ENCODE data around the gene CSHL1.

Gene CSHL1

DNA sequence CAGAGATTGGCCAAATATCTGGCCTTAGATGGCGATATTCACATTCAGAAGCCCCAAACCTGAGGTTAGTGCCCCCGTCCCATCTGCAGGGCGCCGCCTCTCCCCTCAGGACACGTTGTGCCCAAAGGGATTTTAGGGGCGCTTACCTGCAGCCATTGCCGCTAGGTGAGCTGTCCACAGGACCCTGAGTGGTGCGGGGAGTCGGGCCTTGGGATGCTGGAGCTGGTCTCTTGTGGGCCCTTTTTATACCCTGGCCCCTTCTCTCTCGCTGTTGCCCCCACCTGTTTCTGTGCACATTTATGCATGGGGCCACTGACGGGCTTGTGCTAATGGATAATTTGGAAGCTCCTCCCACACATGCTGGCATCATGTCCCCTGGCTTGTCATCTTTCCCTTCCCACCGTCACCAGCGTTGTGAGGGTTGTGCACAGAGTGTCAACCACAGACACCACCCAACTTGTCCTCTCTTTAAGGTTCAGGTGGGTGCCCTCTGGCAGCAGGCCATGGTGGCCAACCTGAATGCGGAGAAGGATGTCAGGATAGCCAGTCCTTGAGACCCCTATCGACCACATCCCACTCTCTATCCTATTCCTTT, at the start of gene CSHL1:
Gene CSHL1, minus strand, starts transcription at position 218 of the 595 bp plus-strand sequence. Its CDS starts 62 bp downstream, at position 156.
- no peak within 1 kb of the TSS for H3K27ac Mint-ChIP-seq
- no peaks in the 10 kb centered on the region for H3K27me3 Mint-ChIP-seq
- no peaks in the 10 kb centered on the region for H3K9me3 Mint-ChIP-seq
- no peak within 1 kb of the TSS for H3K4me3 Mint-ChIP-seq
- peaks cover 4% of the 10 kb centered on the region for H3K4me1 Mint-ChIP-seq (ENCODE audit: low read depth)
- no peaks in the 10 kb centered on the region for H3K36me3 Mint-ChIP-seq (ENCODE audit: low read depth)

DNA sequence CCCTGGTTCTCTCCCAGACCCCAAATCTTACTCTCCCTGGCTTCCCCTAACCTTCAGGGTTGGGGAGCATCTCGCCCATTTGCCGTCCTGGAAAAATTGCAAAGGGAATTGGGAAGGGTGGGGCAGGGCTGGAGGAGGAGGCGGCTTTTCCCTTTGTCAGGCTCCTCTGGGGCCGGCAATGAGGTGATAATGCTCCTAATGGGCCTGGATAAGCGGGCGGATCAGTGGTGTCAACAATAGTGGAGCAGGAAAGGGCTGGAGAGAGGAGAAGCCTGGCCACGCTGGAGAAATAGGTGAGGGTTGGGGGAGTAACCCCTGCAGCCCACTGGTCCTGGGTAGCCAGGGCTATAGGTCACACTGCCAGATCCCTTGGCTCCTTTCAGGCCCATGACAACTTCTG, 49.4 kb upstream of the CSHL1 start:
- H3K27me3 Mint-ChIP-seq: no peaks in the 10 kb centered on the region
- H3K4me3 Mint-ChIP-seq: no peak overlapping the region
- H3K36me3 Mint-ChIP-seq (ENCODE audit: low read depth): no peaks in the 10 kb centered on the region
- no peak overlapping the region for H3K27ac Mint-ChIP-seq
- H3K9me3 Mint-ChIP-seq: no peaks in the 10 kb centered on the region
- H3K4me1 Mint-ChIP-seq (ENCODE audit: low read depth): peaks cover 3% of the 10 kb centered on the region

DNA sequence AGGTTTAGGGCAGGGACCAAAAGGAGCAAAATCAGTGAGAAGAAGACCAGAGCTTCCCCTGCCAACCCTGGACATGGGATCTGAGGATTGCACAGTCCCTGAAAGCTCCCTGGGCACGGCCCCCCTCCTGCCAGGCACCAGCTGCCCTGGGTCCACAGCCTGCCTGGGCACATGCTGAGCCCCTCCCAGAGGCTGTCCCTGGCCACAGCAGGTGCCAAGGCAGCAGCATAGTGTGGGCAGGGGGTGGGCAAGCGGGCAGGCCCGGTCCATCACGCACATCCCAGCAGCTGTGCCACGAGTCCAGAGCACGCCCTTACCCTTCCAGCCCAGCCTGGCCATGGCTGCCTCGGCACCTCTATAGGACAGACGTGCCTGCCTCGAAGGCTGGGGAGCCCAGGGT, 48.9 kb upstream of the CSHL1 start:
- Mint-ChIP-seq H3K9me3 (no peaks in the 10 kb centered on the region), H3K27ac (no peak overlapping the region), H3K4me3 (no peak overlapping the region), H3K4me1 (ENCODE audit: low read depth) (peaks cover 6% of the 10 kb centered on the region), H3K27me3 (no peaks in the 10 kb centered on the region), H3K36me3 (ENCODE audit: low read depth) (no peaks in the 10 kb centered on the region)

DNA sequence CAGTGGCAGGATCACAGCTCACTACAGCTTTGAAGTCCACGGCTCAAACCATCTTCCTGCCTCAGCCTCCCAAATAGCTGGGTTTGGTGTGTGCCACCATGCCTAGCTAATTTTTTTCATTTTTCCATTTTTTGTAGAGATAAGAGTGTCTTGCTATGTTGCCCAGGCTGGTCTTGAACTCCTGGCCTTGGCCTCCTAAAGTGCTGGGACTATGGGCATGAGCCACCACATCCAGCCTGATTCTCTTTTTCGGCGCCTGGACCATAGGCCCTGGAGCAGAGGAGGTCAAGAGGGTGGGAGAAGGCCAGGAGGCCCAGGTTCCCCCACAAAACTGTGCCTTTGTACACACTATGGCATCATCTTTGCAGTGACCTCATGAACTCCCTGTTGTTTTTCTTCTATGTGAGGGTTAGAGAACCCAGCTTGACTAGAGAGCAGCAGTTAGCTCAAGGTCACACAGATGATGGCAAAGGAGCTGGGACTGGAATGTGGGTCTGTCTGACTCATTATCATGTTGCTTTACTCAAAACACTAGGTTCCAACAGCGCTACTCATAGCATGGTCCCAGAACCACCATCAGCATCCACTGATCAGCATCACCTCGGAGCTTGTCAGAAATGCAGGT, 45.4 kb upstream of the CSHL1 start:
- Mint-ChIP-seq H3K27me3 (no peaks in the 10 kb centered on the region), H3K9me3 (no peaks in the 10 kb centered on the region), H3K4me3 (no peak overlapping the region), H3K4me1 (ENCODE audit: low read depth) (peaks cover 24% of the 10 kb centered on the region), H3K36me3 (ENCODE audit: low read depth) (no peaks in the 10 kb centered on the region), H3K27ac (no peak overlapping the region)

DNA sequence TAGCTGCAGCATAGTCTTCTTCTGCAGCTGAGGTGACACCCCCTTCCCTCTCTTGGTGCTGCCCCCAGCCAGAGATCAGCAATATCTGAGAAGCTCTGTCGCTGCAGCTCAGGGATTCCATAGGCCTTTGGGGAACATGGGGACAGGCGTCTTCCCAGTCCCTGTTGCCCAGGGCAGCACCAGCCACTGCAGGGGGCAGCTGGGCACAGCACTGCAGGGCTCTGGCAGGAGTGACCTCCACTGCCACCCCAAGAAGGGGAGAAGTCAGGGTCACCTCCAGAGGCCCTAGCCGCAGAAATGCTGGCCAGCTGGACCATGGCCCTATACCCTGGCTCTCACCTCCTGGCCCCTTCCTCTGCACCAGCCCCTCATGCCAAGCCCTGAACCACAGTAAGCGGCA, 44.7 kb upstream of the CSHL1 start:
- Mint-ChIP-seq H3K4me1 (ENCODE audit: low read depth) (peaks cover 23% of the 10 kb centered on the region), H3K9me3 (no peaks in the 10 kb centered on the region), H3K27ac (no peak overlapping the region), H3K4me3 (no peak overlapping the region), H3K27me3 (no peaks in the 10 kb centered on the region), H3K36me3 (ENCODE audit: low read depth) (no peaks in the 10 kb centered on the region)

DNA sequence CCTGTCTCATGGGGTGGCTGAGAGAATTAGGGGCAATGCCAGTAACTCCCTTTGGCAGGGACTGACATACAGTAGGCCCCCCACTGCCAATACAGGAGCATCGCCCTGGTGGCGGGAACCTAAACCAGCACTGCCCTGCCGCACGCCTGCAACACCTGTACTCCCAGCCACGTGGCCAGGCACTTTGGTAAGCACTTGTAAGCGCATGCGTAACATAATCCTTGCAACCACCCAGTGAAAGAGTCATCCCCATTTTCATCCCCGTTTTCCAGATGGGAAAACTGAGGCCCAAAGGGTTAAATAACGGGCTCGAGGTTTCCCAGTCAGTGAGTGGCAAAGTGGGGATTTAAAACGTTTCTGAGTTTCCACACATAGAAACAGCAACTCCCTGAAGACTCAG, 44.2 kb upstream of the CSHL1 start:
- H3K36me3 Mint-ChIP-seq (ENCODE audit: low read depth): no peaks in the 10 kb centered on the region
- no peak overlapping the region for H3K4me3 Mint-ChIP-seq
- peaks cover 23% of the 10 kb centered on the region for H3K4me1 Mint-ChIP-seq (ENCODE audit: low read depth)
- no peak overlapping the region for H3K27ac Mint-ChIP-seq
- no peaks in the 10 kb centered on the region for H3K9me3 Mint-ChIP-seq
- no peaks in the 10 kb centered on the region for H3K27me3 Mint-ChIP-seq

DNA sequence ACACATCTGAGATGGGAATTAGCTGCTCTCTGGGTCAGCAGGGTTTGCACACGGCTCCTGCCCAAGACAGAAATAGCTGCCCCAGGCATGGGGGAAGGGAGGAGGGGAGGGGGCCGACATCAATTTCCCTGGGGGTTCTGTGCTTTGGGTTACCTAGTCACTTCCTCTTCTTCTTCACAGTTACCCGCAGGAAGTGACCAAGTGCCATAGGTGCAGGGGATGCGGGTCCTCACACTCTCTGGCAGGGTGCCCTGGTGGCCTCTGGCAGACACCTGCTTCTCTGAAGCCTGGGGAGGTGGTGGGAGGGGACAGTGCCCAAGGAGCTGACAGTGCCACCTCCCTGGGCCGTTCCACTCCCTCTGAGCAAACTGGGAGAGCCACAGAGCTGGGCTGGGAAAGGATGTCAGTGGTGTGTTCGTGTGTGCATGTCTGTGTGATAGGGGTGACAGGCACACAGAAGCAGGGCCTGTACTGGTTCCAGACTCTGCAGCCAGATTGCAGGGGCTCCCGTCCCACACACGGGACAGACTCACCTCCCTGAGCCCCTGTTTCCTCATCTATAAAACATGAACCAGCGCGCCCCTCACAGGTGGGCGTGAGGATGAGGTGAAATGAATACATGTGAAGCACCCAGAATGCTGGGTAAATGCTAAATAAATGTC, 43.5 kb upstream of the CSHL1 start:
- H3K4me1 Mint-ChIP-seq (ENCODE audit: low read depth): peaks cover 23% of the 10 kb centered on the region
- no peak overlapping the region for H3K4me3 Mint-ChIP-seq

DNA sequence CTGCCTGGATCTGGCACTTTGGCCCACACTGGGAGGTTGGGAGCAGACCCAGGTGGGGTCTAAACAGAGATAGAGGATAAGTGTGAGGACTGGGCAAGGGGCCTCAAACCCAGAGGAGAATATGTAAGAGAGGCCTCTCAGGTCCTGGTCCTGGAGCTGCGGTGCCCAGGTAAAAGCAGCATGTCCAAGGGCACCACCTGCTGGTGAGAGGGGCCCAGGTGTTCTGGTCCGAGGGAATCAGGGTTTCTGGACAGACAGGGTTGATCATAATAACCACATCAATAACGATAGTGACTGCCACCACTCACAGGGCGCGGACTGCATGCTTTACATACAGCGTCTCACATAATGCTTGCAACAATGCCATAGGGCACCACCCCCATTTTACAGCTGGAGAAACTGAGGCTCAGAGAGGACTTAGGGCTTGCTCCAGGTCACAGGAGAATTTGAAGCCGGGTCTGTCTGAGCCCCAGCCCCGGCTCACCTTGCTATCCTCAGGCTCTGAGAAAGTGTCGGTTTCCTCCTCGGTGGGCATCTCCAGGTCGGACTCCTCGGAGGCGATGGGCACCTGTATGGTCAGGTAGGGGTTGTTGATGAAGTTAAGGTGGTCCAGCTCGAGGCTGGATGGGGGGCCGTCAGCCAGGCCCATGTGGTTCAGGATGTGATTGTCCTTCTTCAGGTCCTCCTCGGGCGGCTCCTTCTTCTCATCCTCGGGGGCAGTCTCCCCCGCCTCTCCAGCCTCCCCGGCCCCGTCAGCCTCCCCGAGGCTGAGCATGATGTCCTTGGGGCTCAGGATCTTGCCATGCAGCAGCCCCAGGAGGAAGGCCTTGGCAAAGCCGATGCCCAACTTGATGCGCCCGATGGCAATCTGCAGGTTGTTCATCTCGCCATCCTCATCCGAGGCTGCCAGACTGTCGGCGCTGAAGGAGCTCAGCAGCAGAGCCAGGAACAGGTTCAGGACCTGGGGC, 40.2 kb upstream of the CSHL1 start:
- no peaks in the 10 kb centered on the region for H3K9me3 Mint-ChIP-seq

More for the DNA sequence above, 43.5 kb upstream of the CSHL1 start:
- Mint-ChIP-seq H3K27ac (peak overlapping the region; percentile 50), H3K9me3 (no peaks in the 10 kb centered on the region), H3K36me3 (ENCODE audit: low read depth) (no peaks in the 10 kb centered on the region), H3K27me3 (no peaks in the 10 kb centered on the region)

DNA sequence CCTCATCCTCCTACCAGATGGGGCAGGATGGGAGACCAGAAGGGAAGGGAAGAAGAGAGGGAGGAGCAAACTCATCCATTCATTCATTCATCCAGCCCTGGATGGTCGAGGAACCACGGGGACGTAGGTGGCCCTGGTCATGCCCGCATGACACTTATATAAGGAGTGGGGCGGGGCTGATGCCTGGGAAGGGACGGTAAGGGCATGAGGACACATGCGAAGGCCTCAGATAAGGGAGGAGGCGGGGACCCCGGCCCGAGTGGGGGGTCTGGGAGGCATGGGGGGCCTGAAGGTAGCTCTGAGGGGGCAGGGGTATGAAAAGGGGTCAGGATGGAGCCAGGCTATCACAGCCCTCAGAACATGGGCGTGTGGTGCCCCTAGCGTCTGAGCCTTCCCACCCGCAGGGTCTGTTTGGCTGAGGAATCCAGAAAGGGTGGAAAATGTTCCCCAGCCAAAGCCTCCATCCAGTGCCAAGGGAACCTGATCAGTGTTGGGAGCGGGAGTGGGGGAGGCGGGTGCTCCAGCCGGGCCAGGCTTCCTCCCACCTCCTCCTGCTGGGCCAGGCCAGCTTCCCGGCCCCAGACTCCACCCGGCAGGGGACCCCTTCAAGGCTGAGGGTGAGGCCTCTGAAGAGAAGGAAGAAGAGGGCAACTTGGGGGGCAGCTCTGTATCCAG, 38.7 kb upstream of the CSHL1 start:
- Mint-ChIP-seq H3K27me3 (no peaks in the 10 kb centered on the region), H3K36me3 (ENCODE audit: low read depth) (no peaks in the 10 kb centered on the region), H3K4me1 (ENCODE audit: low read depth) (peaks cover 36% of the 10 kb centered on the region), H3K27ac (no peak overlapping the region), H3K9me3 (no peaks in the 10 kb centered on the region), H3K4me3 (no peak overlapping the region)

More for the DNA sequence above, 40.2 kb upstream of the CSHL1 start:
- H3K4me1 Mint-ChIP-seq (ENCODE audit: low read depth): peaks cover 29% of the 10 kb centered on the region
- H3K36me3 Mint-ChIP-seq (ENCODE audit: low read depth): no peaks in the 10 kb centered on the region
- H3K27me3 Mint-ChIP-seq: no peaks in the 10 kb centered on the region
- no peak overlapping the region for H3K4me3 Mint-ChIP-seq
- H3K27ac Mint-ChIP-seq: no peak overlapping the region

DNA sequence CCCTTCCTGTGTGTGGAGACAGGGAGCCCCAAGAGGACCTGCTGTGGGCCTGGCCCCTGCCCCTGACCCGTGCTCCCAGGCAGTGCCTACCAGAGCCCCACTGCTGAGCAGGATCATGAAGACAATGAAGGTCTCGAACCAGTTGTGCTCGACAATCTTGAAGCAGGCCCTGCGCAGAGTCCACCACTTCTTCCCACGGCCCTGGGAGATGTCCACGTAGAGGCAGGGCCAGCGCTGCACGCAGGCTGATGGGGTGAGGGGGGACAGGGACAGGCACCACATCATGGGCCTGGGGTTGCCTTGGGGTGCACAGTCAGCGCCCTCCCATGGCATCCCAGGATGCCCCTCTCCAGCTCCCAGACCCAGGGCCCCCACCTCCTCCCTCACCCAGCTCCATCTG, 37.5 kb upstream of the CSHL1 start:
- Mint-ChIP-seq H3K4me1 (ENCODE audit: low read depth) (peaks cover 25% of the 10 kb centered on the region), H3K27me3 (no peaks in the 10 kb centered on the region), H3K36me3 (ENCODE audit: low read depth) (no peaks in the 10 kb centered on the region), H3K27ac (no peak overlapping the region), H3K4me3 (no peak overlapping the region), H3K9me3 (no peaks in the 10 kb centered on the region)

DNA sequence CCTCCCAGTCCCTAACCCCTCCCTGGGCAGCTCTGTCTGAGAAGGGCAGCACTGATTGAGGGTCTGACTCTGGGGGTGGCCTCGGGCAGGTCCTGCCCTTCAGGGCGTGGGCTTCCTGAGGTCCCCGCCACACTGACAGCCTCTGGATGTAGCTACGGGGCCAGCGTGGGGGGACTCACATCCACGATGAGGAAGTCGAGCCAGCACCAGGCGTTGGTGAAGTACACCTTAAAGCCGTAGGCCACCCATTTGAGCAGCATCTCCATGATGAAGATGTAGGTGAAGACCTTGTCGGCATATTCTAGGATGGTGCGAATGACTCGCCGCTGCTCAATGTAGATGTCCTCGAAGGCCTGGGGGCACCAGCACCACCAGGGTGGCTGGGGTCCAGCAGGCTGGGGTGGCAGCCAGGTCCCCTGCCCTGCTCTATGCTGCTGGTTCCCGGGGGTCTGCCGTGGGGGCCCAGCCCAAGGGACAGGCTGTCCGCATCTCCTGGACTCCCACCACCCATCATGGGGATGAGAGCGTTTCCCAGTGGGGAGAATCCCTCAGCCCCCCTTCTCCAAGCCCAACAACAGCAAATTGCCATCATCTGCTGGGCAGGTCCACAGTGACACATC, 36.8 kb upstream of the CSHL1 start:
- Mint-ChIP-seq H3K9me3 (no peaks in the 10 kb centered on the region), H3K27ac (no peak overlapping the region), H3K27me3 (no peaks in the 10 kb centered on the region), H3K36me3 (ENCODE audit: low read depth) (no peaks in the 10 kb centered on the region), H3K4me3 (no peak overlapping the region), H3K4me1 (ENCODE audit: low read depth) (peaks cover 23% of the 10 kb centered on the region)

DNA sequence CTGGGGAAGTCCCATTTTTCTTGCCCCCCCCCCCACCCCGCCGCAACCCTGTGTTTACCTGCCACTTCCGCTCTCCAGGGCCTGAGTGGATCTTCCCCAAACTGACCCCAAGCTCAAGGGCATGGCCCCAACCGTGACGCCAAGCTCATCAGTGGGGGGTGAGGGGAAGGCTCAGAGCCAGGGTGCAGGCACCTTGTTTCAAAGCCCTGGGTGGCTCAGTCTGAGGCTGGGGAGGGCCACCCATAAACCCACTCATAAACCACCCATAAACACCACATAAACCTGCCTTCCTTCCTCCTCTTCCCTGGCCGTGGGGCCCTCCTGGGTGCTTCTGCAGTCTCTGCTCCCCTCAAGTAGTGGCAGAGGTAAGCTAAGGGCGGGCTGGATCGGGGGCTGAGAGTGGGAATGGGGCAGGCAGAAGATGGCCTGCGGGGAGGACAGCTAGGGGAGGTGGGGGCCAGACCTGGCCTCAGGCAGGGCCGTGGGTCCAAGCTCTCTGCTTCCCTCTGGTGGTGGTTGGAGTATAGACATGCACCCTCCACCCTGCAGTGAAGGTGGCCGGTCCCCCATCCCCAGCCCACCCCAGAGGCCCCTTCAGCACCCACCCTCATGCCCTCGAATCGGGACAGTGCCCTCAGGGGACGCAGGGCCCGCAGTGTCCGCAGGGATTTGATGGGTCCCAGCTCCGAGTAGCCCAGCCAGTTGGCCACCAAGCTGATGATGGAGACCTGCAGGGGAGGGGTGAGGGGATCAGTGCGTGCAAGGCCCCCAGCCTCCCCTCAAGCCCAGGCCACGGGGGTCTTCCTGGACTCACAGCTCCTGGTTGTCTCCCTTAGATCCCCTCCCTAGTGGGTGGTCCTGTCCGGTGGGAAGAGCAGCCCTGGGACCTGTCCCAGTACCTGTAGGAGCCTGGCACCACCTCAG, 35.6 kb upstream of the CSHL1 start:
- Mint-ChIP-seq H3K27me3 (no peaks in the 10 kb centered on the region), H3K27ac (peak overlapping the region; percentile 71), H3K4me3 (no peak overlapping the region)

DNA sequence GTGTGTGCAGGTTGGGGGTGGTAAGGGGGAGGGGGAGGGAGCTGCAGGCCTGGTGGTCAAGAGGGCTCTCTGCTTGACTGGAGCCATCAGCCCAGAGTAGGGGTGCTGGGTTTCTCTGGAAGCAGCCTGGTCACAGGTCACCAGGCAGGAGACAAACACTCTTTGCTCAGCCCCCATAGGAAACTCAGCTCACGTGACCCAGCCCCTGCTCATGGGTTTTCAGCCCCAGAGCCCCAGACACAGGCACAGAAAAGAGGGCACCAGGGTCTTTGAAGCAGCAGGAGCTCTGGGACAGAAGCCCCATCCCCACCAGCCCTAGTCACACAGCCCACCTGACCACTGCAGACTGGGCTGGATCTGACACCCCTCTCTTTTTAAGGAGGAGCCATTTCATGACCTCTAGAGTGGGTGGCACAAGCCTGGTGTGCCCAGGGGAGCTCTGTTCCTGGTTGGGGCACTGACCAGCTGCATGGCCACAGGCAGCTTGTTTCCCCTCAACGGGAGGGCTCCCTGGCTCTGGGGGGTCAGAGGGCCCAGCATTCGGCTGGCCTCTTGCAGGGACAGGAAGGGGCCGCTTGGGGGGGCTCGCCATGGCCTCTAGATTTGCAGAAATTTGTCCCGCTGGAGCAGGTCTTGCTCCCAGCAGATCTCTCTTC, 34.9 kb upstream of the CSHL1 start:
- Mint-ChIP-seq H3K36me3 (ENCODE audit: low read depth) (no peaks in the 10 kb centered on the region), H3K27ac (no peak overlapping the region), H3K4me1 (ENCODE audit: low read depth) (peaks cover 19% of the 10 kb centered on the region), H3K4me3 (no peak overlapping the region), H3K9me3 (no peaks in the 10 kb centered on the region), H3K27me3 (no peaks in the 10 kb centered on the region)

More for the DNA sequence above, 35.6 kb upstream of the CSHL1 start:
- Mint-ChIP-seq H3K36me3 (ENCODE audit: low read depth) (no peaks in the 10 kb centered on the region), H3K9me3 (no peaks in the 10 kb centered on the region), H3K4me1 (ENCODE audit: low read depth) (peaks cover 19% of the 10 kb centered on the region)

Measured in stimulated activated naive CD8-positive, alpha-beta T cell treated with anti-CD3 and anti-CD28 coated beads, Interleukin-15, Interleukin-2, amounts not matched to agents 100 ng/mL and 50 ng/mL, for 24 hours (primary cell).